Activated naive CD4-positive, alpha-beta T cell treated with anti-CD3 and anti-CD28 coated beads for 36 hours (primary cell): ENCODE measurements around the gene ANP32A. TPM values are rescaled to one million over a fixed set of nuclear protein-coding genes. Genes with fewer than 3 reads are reported as not detected.

Experiments used
- CTCF ChIA-PET: fragments of 350-600 bp; sonication (Branson Sonifier 250); formaldehyde crosslinking; loops from one replicate; lab custom pipeline; 2021; ENCODE audit warnings: antibody characterized with exemption; lab: Charles Lee
- DNase-seq: peaks from one replicate; pipeline ENCODE4 v3.0.0-alpha.2; 2020
- H3K27ac Mint-ChIP-seq: one replicate; pipeline ENCODE4 v1.8.0; 2021; ENCODE audit warnings: mild to moderate bottlenecking, mixed read lengths
- H3K27me3 Mint-ChIP-seq: one replicate; pipeline ENCODE4 v1.8.0; 2021; ENCODE audit warnings: low read depth, mixed read lengths
- H3K36me3 Mint-ChIP-seq: one replicate; pipeline ENCODE4 v1.8.0; 2021; ENCODE audit warnings: low read depth, mixed read lengths
- H3K4me1 Mint-ChIP-seq: one replicate; pipeline ENCODE4 v1.8.0; 2021; ENCODE audit warnings: low read depth, mixed read lengths
- H3K4me3 Mint-ChIP-seq: one replicate; pipeline ENCODE4 v1.8.0; 2021; ENCODE audit warnings: mild to moderate bottlenecking, moderate library complexity, mixed read lengths
- H3K9me3 Mint-ChIP-seq: one replicate; pipeline ENCODE4 v1.8.0; 2021; ENCODE audit warnings: mixed read lengths
- intact Hi-C: fragments of 100-400 bp; cut with micrococcal nuclease; formaldehyde crosslinking; loops from one replicate; pipeline ENCODE4 v1.15.1; 2023
- total RNA-seq, 2 experiments: library from RNA; stranded (reverse); gene quantifications; one replicate each; pipeline ENCODE4 v1.2.3, GENCODE V29; 2021

The ANP32A gene
- total RNA-seq, 2 experiments from 2014 or later = 216 to 245 TPM

DNA sequence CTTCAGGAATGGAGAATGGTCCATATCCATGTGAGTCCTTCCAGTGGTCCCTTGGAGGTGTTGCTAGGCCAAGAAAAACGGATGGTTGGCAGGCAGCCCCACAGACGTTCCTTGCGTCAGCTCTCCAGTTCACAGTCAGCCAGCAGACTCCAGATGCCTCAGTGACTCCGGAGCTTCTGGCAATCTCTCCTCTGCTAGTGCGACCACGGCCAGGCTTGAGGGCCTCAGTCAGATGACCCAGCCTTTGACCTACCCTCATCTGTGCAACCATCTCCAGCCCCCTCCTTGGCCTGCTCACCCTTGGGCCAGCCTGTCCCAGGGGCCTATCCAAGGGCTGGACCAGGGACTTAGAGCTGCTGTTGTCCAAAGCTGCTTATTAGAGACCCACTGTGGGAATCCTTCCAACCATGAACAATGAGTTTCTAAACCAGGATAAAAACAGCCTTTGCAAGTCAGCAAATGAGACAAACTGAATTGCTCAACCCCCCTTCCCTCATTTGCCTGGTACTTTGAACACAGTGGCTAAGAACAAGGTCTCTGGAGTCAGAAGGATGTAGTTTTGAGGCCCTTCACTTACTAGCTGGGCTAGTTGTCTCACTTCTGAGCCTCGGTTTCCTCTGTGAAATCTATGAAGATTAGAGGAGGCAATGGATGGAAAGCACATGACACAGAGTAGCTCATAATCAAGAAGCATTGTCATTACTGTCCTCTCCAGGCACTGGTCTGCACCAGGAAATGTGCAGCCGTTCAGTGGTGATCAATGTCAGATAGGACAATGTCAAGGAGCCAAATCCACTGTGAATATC lies 44.8 kb downstream of the ANP32A start:
- Mint-ChIP-seq H3K27ac (no peak overlapping the region), H3K9me3 (peaks cover 7% of the 10 kb centered on the region), H3K4me3 (no peak overlapping the region), H3K27me3 (no peaks in the 10 kb centered on the region), H3K4me1 (peaks cover 2% of the 10 kb centered on the region), H3K36me3 (peaks cover 9% of the 10 kb centered on the region)
- CTCF ChIA-PET = interaction anchor here (2.0 kb wide), 1 partner anchor 9 kb away, joined by 6 read pairs; no protein-coding TSS in a partner anchor
- no peak for DNase-seq
- intact Hi-C loops = no loop called here

DNA sequence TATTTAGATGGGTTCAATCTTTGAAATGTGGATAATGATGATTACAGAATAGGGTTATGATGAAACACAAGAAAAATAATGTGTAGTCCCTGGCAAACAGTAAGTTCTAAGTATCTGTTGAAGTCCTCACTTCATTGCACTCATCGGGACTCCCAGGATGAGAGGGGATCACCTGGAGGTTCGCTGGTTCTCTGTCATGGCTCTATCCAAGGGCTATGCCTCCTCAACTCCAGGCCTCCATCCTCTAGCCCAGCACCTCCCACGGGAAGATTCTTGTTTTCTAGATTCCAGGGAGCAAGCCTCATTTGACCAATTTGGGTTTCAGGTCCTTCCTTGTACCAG lies 45.5 kb downstream of the ANP32A start:
- peaks cover 7% of the 10 kb centered on the region for H3K9me3 Mint-ChIP-seq
- no peak for DNase-seq
- no peak overlapping the region for H3K27ac Mint-ChIP-seq
- no peak overlapping the region for H3K4me3 Mint-ChIP-seq
- CTCF ChIA-PET = interaction anchor here (0.7 to 2.0 kb wide), 2 partner anchors 9 to 914 kb away, joined by 3 to 6 read pairs; no protein-coding TSS in a partner anchor
- intact Hi-C loops = no loop called here
- H3K27me3 Mint-ChIP-seq = no peaks in the 10 kb centered on the region
- peaks cover 9% of the 10 kb centered on the region for H3K36me3 Mint-ChIP-seq
- peaks cover 2% of the 10 kb centered on the region for H3K4me1 Mint-ChIP-seq

DNA sequence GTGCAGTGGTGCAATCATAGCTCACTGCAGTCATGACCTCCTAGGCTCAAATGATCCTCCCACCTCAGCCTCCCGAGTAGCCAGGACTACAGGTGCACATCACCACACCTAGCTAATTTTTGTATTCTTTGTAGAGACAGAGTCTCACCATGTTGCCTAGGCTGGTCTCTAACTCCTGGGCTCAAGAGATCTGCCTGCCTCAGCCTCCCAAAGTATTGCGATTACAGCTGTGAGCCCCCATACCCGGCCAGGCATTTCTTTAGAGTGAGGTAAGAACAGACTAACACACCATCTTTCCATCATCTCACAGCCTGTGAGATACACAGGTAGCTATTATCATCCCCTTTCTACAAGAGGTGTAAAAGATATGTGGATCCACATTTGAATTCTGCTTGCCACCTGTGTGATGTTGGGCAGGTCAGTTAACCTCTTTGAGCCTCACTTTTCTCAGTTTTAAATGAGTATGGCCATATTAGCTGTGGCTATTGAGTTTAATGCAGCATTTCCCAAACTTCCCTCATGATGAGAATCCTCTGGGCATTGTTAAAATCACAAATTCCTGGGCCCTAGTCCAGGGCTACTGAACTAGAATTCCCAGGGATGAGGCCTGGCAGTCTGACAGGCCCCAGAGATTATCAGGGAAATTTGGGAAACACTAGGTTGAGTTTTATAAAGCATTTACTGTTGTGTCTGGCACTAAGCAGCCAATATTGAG lies 46.0 kb downstream of the ANP32A start:
- Mint-ChIP-seq H3K4me3 (no peak overlapping the region), H3K9me3 (peaks cover 7% of the 10 kb centered on the region), H3K27ac (no peak overlapping the region), H3K4me1 (peaks cover 2% of the 10 kb centered on the region), H3K27me3 (no peaks in the 10 kb centered on the region), H3K36me3 (peaks cover 5% of the 10 kb centered on the region)
- CTCF ChIA-PET = interaction anchor here (0.7 to 2.0 kb wide), 2 partner anchors 10 to 914 kb away, joined by 3 to 6 read pairs; no protein-coding TSS in a partner anchor
- DNase-seq = no peak
- intact Hi-C loops = no loop called here

DNA sequence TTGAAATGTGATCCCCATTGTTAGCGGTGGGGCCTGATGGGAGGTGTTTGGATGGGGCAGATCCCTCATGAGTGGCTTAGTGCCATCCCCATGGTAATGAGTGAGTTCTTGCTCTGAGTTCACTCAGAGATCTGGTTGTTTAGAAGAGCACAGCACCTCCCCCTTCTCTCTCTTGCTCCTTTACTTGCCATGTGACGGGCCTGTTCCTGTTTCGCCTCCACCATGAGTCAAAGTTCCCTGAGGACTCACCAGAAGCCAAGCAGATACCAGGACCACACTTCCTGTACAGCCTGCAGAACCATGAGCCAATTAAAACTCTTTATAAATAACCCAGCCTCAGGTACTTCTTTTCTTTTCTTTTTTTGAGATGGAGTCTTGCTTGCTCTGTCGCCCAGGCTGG lies 46.6 kb downstream of the ANP32A start:
- no peak for DNase-seq
- intact Hi-C loops = no loop called here
- peaks cover 7% of the 10 kb centered on the region for H3K9me3 Mint-ChIP-seq
- peaks cover 3% of the 10 kb centered on the region for H3K27me3 Mint-ChIP-seq
- peaks cover 2% of the 10 kb centered on the region for H3K4me1 Mint-ChIP-seq
- H3K27ac Mint-ChIP-seq = no peak overlapping the region
- CTCF ChIA-PET = interaction anchor here (2.0 kb wide), 1 partner anchor 11 kb away, joined by 6 read pairs; no protein-coding TSS in a partner anchor
- no peak overlapping the region for H3K4me3 Mint-ChIP-seq
- peaks cover 4% of the 10 kb centered on the region for H3K36me3 Mint-ChIP-seq

DNA sequence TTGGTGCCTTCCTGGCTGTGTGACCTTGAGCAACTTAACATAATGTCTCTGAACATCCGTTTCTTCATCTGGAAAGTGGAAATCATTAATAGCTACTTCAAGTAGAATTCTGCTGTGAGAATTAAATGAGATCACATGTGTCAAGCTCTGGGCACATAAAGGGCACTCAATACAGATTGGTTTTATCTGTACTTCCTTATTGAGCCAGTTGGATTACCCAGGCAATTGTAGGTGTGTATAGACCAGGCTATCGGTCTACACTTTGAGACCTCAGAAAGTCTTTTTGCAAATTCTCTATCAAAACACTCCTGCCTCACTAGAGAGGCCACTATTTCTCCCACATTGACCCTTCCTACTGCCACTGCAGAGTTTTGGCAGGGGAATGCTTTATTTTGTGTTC lies 47.7 kb downstream of the ANP32A start:
- peaks cover 2% of the 10 kb centered on the region for H3K36me3 Mint-ChIP-seq
- peaks cover 3% of the 10 kb centered on the region for H3K27me3 Mint-ChIP-seq
- H3K4me3 Mint-ChIP-seq = no peak overlapping the region
- peaks cover 7% of the 10 kb centered on the region for H3K9me3 Mint-ChIP-seq
- no peak for DNase-seq
- intact Hi-C loops = no loop called here
- H3K4me1 Mint-ChIP-seq = peaks cover 2% of the 10 kb centered on the region
- no peak overlapping the region for H3K27ac Mint-ChIP-seq
- CTCF ChIA-PET = no interaction called here

DNA sequence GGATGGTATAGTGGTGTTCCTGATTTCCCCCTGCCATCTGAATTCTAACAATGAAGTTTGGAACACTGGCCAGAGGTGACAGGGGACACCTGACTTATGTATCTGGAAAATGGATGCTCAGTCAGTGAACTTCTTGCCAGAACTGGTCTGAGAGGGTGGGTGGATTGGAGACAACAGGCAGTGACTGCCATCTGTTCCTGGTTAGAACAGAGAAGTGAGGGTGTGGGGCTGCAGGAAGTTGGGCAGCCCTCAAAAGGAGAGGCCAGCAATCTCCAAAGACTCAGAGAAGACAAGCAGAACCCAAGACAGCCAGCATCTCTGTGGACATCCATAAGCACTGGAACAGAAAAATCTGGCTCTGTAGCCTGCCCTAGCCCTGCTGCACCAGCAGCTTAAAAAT lies 50.5 kb downstream of the ANP32A start:
- Mint-ChIP-seq H3K27ac (no peak overlapping the region), H3K4me1 (peaks cover 2% of the 10 kb centered on the region), H3K4me3 (no peak overlapping the region), H3K9me3 (peaks cover 7% of the 10 kb centered on the region), H3K36me3 (no peaks in the 10 kb centered on the region), H3K27me3 (peaks cover 4% of the 10 kb centered on the region)
- CTCF ChIA-PET = interaction anchor here (0.6 kb wide), 1 partner anchor 14 kb away, joined by 3 read pairs; no protein-coding TSS in a partner anchor
- intact Hi-C loops = no loop called here
- no peak for DNase-seq

DNA sequence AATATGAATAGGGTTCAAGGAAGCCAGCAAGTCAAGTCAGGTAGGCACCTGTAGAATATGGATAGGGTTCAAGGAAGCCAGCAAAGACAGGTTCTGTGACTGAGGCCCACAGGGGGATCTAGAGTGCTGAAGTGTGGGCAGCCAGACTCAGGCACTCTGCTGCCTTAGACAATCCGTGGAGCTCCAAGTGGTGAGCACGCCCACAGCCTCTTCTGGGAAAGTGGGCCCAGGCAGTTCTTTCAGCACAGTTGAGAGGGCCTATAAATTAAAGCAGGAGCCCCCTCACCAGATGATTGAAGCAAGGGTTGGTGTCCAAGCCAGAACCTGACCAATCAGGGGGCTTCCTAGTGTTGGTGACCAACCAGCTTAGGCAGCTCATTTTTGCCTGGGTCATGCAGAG lies 51.0 kb downstream of the ANP32A start:
- intact Hi-C loops = no loop called here

DNA sequence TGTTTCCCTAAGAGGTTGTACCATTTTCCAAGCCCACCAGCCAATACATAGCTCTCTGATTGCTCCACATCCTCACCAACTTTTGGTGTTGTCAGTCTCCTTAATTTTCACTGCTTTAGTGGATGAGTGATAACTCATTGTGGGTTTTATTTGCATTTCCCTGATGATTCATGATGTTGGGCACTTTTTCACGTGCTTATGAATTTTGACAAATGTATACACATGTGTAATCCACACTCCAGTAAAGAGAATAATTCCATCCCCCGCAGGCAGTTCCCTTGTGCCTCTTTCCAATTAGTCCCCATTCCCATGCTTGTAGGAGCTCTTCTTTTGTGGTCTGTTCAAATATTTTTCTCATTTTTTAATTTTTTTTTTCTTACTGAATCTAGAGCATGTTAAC lies 52.4 kb downstream of the ANP32A start:
- Mint-ChIP-seq H3K4me3 (no peak overlapping the region), H3K36me3 (no peaks in the 10 kb centered on the region), H3K9me3 (no peaks in the 10 kb centered on the region), H3K4me1 (no peaks in the 10 kb centered on the region), H3K27ac (no peak overlapping the region), H3K27me3 (peaks cover 5% of the 10 kb centered on the region)
- intact Hi-C loops = no loop called here
- DNase-seq = no peak
- CTCF ChIA-PET = interaction anchor here (0.6 kb wide), 1 partner anchor 705 kb away, joined by 4 read pairs; no protein-coding TSS in a partner anchor

More for the DNA sequence above, 51.0 kb downstream of the ANP32A start:
- Mint-ChIP-seq H3K36me3 (no peaks in the 10 kb centered on the region), H3K9me3 (peaks cover 7% of the 10 kb centered on the region), H3K4me3 (no peak overlapping the region), H3K27ac (no peak overlapping the region), H3K4me1 (peaks cover 2% of the 10 kb centered on the region), H3K27me3 (peaks cover 4% of the 10 kb centered on the region)
- CTCF ChIA-PET = no interaction called here
- DNase-seq = no peak

DNA sequence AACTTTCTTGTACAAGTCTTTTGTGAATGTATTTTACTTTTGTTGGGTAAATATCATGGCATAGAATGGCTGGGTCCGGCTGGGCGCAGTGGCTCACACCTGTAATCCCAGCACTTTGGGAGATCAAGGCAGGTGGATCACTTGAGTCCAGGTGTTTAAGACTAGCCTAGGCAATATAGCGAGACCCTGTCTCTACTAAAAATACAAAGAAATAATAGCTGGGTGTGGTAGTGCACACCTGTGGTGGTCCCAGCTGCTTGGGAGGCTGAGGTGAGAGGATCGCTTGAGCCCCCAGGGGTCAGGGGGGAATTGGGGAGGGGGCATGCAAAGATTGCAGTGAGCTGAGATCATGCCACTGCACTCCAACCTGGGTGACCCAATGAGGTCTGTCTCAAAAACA lies 52.9 kb downstream of the ANP32A start:
- no peaks in the 10 kb centered on the region for H3K4me1 Mint-ChIP-seq
- H3K9me3 Mint-ChIP-seq = no peaks in the 10 kb centered on the region
- no peaks in the 10 kb centered on the region for H3K36me3 Mint-ChIP-seq
- intact Hi-C loops = no loop called here
- no peak overlapping the region for H3K4me3 Mint-ChIP-seq
- no peak overlapping the region for H3K27ac Mint-ChIP-seq
- peaks cover 9% of the 10 kb centered on the region for H3K27me3 Mint-ChIP-seq
- no peak for DNase-seq
- CTCF ChIA-PET = interaction anchor here (0.6 kb wide), 1 partner anchor 706 kb away, joined by 4 read pairs; no protein-coding TSS in a partner anchor

DNA sequence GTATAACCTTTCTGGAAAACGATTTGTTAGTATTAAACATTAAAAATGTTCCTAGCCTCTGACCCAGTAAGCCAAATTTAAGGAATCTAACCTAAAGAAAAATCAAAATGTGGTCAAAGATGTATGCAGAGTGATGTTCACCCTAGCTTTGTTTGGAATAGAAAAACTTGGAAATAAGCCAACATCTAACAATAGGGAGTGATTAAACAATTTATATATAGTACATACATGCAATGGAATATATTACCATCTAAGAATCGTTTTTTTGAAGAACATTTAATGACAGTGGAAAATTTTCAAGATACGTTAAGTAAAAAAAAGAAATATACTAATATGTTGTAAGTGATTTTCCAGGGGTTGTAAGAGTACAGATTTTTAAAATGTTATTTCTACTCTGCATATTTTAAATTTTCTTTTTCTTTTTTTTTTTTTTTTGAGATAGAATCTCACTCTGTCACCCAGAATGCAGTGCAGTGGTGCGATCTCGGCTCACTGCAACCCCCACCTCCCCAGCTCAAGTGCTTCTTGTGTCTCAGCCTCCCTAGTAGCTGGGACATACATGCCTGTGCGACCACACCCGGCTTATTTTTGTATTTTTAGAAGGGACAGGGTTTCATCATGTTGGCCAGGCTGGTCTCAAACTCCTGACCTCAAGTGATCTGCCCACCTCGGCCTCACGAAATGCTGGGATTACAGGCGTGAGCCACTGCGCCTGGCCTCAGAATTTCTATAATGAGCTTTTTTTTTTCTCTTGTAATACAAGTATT lies 54.9 kb downstream of the ANP32A start:
- H3K4me3 Mint-ChIP-seq = no peak overlapping the region
- H3K36me3 Mint-ChIP-seq = no peaks in the 10 kb centered on the region
- intact Hi-C loops = no loop called here

DNA sequence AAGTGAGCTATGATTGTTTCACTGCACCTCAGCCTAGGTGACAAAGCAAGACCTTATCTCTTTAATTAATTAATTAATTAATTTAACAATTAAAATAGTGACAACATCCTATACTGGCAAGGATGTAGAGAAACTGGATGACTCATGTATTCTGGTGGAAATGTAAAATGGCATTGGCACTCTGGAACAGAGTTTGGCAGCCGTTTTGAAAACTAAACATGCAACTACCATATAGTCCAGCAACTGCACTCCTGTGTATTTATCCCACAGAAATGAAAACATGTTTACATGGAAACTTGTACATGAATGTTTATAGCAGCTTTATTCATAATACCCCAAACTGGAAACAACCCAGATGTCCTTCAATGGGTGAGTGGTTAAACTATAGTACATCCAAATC lies 56.6 kb downstream of the ANP32A start:
- H3K27me3 Mint-ChIP-seq = peaks cover 6% of the 10 kb centered on the region
- no peaks in the 10 kb centered on the region for H3K36me3 Mint-ChIP-seq
- no peaks in the 10 kb centered on the region for H3K4me1 Mint-ChIP-seq
- H3K27ac Mint-ChIP-seq = no peak overlapping the region
- H3K4me3 Mint-ChIP-seq = no peak overlapping the region
- H3K9me3 Mint-ChIP-seq = no peaks in the 10 kb centered on the region
- CTCF ChIA-PET = interaction anchor here (1.0 kb wide), 1 partner anchor 112 kb away, joined by 3 read pairs; no protein-coding TSS in a partner anchor
- no peak for DNase-seq
- intact Hi-C loops = no loop called here

More for the DNA sequence above, 54.9 kb downstream of the ANP32A start:
- DNase-seq = no peak
- H3K27me3 Mint-ChIP-seq = peaks cover 9% of the 10 kb centered on the region
- CTCF ChIA-PET = no interaction called here
- H3K9me3 Mint-ChIP-seq = no peaks in the 10 kb centered on the region
- no peaks in the 10 kb centered on the region for H3K4me1 Mint-ChIP-seq
- H3K27ac Mint-ChIP-seq = no peak overlapping the region

DNA sequence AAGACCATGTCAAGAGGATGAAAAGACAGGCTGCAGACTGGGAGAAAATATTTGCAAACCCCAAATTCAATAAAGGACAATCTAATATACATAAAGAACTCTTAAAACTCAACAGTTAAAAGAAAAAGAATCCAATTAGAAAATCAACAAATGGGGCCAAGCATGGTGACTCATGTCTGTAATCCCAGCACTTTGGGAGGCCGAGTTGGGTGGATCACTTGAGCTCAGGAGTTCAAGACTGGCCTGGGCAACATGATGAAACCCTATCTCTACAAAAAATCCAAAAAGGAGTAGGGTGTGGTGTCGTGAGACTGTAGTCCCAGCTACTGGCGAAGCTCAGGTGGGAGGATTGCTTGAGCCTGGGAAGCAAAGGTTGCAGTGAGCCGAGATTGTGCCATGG lies 57.6 kb downstream of the ANP32A start:
- no peaks in the 10 kb centered on the region for H3K36me3 Mint-ChIP-seq
- CTCF ChIA-PET = interaction anchor here (0.7 to 1.0 kb wide), 2 partner anchors 61 to 113 kb away, joined by 3 to 4 read pairs; no protein-coding TSS in a partner anchor
- no peak for DNase-seq
- H3K4me1 Mint-ChIP-seq = no peaks in the 10 kb centered on the region
- no peak overlapping the region for H3K27ac Mint-ChIP-seq
- no peaks in the 10 kb centered on the region for H3K9me3 Mint-ChIP-seq
- H3K27me3 Mint-ChIP-seq = peaks cover 6% of the 10 kb centered on the region
- intact Hi-C loops = no loop called here
- no peak overlapping the region for H3K4me3 Mint-ChIP-seq
